Stimulated activated CD4-positive, alpha-beta T cell treated with anti-CD3 and anti-CD28 coated beads, Interleukin-2, amount 100 ng/mL, for 24 hours (primary cell): ENCODE measurements around the gene FAM131B.
"Not testable (repeated sequence)": the region's sequence is repeated elsewhere in the genome, so short reads cannot be mapped to it uniquely, and the experiment has no call there.

Experiments
- DNase-seq, 2 donors: peaks; one replicate each; pipeline ENCODE4 v3.0.0-alpha.2; 2020

Gene FAM131B

GRCh38 chr7:143362131-143363015 lies at the start of gene FAM131B:
Gene FAM131B (minus strand): TSS chr7:143362713. CDS start chr7:143362603, 110 bp downstream.
- peak; percentile 35 to 48 for DNase-seq

- DNase-seq: no peak
Measured at GRCh38 chr7:143411976-143412708, 49.6 kb upstream of the FAM131B start.

- DNase-seq: no peak
Measured at GRCh38 chr7:143410521-143411004, 48.0 kb upstream of the FAM131B start.

DNA sequence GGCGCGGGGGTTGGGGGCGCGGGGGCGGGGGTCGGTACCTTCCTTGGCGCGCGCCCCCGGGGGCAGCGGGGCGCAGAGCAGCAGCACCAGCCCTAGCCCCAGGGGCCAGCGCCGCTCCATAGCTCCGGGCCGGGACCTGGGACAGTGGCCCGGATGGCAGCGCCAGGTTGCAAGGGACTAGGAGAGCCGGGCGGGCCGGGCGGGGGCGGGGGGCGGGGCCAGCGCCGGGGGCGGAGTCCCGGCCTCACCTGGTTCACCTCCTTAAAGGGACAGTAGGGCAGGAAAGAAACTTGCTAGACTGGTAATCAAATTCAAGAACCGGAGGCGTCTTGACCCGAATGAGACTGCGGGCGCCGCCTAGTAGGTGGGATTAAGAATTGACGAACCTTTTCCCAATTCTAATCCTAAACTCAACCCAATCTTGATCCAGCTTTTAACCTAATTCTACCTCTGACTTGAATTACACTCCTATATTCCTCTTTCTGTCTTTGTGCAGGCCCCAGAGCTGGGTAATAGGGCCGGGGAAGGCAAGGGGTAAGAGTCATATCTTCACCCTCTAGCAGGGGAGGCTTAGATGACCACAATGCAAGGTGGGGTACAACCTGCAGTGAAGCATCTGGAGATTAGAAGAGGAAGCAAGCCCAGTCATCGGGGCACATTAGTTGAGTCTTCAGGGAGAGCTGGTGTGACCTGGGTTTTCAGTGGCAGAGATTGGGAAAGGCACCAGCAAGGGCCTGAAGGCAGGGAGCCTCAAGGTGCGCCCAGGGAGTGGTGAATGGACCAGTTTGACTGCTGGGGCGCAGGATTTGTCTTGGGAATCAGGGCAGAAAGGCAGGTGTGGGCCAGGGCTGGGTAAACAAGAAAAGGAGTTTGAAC lies 46.4 kb upstream of the FAM131B start, which contains the start of gene EPHA1:
Gene EPHA1 (minus strand): TSS at position 171 of the 876 bp plus-strand sequence. CDS start 51 bp downstream, at position 120.
- peak; percentile 48 to 56 for DNase-seq

DNA sequence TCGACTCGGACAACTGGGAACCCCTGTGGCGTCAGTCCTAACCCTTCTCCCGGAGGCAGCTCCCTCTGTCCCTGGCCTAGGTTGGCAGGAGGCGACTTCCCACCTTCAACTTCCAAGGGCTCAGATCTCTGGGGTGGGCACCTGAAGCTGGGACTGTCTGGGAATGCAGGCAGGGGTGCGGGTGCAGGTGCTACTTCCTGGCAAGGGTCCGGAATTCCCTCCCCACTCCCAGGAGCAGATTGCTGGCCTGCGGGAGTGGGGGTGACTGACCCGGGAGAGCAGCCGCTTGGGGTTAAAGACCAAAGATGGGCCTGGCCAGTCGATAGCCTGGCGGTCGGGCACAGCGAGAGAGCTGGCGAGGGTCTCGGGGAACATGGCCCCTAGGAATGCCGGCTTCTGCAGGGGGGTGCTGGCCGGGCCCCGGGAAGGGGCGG lies 45.8 kb upstream of the FAM131B start:
- no peak for DNase-seq

DNA sequence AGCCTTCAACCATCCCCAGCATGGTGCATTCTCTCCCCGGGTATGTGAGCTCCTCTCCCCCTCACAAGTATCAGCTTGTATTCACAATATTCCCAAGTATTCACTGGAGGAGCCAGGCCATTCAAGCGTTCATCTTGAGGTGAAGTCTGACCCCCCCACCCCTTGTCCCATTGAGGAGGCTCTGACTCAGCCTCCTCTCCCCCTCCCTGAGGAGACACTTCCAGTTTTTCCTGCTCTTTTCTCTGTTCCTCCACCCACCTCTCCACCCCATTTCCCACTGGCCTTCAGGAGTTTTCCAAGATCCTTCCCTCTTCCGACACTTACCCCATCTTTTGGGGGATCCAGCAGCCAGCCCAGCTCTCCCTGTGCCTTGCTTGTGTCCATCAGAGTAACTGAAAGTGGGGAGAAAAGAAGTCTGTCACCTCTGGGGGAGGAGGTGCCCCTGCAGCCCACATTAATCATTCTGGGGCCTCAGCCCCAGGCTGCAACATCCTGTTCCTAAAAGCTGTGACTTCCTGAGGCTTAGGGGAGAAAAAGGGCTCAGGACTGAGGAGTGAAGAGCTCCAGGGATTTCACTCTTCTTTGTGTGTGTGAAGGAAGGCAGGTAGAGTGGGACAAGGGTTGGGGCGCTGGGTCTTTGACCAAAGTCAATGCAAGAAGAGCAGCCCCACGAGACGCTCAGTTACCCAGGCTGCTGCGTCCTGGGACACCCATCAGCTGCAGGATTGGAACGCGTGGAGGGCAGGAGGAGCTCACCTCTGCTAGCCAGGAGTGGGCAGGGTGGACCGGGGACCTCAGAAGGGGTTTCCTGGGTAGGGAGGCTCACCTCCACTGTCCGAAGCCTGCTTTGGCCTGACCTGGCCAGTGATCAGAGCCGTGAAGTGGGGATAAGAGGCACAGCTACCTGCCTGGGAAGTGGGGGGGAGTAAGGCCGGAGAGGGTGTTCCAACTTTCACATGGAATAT lies 45.1 kb upstream of the FAM131B start:
- peak in 1 of 2 donors; percentile 33 for DNase-seq

DNA sequence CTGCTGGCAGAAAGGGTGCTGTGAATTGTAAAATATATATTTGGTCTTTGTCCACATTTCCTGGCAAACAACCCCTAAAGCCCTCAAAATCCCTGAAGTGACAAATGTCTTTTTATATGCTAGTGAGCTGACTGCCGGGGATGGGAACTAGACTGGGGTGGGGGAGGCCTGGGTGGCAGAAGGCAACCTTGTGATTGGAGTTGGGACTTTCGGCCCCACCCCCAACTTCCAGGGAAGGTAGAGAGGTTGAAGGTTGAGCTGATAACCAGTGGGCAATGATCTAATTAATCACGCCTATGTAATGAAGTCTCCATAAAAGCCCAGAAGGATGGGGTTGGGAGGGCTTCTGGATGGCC lies 43.5 kb upstream of the FAM131B start:
- DNase-seq: no peak

DNA sequence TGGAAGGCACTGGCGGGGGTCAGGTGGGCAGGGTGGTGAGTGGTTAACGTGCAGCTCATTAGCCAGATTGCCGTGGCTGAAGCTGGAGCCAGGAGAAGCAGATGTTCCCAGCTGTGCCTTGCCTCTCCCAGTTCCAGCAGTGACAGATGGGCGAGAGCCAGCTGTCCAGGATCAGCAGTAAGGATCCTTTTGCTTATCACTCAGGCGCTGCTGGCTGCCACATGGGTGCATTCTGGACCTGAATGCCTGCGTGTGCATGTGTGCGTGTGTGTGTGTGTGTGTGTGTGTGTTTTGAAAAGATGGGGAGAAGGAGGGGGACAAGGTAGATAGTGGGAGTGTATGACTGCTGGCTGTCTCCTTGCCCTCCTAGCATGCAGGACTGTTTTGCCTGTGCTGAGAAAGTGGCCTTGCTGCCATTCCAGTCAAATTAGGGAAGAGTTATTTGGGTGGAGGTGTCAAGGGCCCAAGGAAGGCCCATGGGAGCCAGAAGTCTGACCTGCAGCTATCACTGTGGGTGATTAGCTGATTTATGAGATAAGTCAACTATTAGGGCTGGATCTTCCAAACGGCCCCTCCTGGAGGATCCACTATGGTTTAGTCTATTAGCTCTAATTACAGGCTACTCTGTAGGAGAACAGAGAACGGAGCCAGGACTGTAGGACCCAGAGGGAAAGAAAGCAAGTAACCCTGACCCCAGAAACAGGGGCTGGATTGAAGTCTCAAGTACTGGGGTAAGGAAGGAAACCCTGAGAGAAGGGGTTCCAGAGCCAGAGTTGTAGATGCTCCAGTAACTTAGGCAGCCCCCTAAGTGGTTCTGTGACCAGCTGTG lies 42.9 kb upstream of the FAM131B start:
- no peak for DNase-seq

GRCh38 chr7:143402233-143402632 lies 39.7 kb upstream of the FAM131B start:
- not testable (repeated sequence) for DNase-seq

- no peak for DNase-seq
Measured at GRCh38 chr7:143401265-143401664, 38.8 kb upstream of the FAM131B start.

DNA sequence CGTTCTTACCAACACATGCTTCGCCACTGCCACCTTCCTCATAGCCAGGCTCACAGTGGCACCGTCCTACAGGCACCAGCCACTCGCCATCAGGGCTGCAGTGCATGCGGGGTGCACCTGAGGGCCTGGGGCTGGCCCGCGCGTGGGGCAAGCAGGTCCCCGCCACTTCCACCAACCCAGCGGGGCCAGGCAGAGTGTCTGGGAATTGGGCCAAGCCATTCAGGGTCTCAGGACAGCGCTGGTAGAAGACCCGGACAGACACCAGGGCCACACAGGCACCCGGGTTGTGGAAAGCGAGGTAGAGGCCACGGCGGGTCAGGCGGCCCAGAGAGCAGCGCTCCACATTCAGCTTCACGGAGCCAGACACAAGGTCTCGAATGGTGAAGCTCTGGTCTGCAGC lies 37.1 kb upstream of the FAM131B start:
- no peak for DNase-seq

GRCh38 chr7:143399151-143399550 lies 36.6 kb upstream of the FAM131B start:
- no peak for DNase-seq

DNA sequence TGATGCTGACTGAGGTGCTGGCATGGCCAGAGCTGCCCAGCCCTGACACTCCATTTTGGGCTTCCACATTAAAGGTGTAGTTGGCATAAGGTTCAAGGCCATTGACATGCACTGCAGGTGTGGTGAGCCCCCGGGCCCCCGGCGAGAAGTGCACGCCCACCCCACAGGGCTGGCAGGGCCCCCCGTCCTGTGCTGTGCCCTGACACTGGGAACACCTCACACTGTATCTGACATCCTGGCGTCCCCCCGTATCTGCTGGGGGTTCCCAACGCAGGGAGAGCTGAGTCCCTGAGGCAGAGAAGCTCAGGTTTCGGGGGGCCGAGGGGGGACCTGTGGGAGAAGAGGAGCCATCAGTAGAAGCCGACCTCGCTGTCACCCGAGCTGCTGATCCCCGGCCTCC lies 36.1 kb upstream of the FAM131B start:
- no peak for DNase-seq

DNA sequence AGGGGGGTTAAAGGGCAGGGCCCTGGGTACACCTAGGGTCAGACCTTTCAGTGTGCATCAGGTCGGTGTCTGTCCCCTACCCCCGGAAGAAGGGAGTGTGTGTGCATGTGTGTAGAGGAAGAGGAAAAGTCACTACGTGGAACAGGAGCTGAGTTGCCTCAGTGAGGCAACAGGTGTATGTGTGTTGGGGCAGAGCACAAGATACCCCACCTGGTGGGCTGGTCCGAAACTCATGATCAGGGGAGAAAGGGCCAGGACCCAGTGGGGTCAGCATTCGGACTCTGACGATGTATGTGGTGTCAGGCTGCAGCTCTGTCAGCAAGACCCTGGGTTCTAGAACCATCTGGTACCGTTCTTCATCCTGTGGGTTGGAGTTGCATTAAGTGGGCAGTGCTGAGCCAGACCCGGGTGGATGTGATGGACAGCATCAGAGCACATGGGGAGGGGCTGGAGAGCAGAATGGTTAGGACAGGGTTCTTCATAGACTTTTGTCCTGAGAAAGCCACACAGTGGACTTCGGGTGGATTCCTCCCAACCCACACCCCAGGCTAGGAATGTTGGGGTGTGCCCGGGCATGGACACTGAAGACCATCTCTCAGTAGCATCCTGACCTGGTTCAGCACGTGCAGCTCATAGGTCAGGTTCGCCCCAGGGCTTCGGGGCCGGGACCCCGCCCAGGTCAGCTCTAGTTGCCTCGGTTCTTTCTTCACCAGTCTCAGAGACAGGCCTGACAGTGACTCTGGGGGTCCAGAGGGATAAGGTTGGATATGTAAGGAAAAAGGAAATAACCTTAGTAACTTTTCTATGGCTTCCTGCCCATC lies 35.4 kb upstream of the FAM131B start:
- no peak for DNase-seq

DNA sequence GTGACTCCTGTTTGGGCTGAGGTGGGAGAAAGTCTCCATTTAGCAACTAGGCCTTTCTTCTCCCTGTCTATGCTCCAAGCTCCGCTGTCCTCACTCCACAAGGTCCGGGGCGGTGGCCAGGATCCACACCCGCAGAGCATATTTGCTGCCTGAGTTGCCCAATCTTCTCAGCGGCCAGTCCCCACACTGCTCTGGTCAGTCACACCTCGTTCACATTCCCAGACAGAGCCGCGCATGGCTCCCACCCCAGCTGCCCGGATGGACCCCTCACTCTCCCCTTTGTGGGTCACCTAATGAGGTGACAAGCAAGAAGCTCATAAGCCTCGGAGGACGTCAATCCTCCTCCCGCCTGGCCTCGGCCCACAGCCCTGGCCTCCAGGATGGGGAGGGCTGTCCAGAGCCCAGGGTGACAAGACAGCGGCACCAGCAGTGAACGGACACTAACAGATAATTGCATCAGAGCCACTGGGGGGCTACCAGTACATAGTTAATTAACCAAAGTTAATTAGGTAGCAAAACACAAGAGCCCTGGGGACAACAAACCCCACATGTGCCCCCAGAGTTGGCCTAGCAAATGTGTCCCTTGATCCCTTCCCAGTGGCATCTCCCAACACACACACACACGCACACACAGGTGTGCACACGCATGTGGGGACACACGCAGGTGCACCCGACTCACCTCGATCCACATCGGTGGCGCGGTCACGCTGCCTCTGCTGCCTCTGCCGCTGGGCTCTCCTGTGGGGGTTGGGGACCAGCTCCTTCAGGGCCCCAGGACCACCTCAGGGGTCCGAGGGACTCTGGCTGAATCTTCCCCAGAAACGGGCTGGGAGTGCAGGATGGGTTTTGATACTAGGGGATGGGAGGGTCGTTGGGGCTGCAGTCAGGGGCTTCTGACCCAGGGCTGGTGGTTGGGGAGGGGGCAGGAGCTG lies 34.4 kb upstream of the FAM131B start:
- no peak for DNase-seq

DNA sequence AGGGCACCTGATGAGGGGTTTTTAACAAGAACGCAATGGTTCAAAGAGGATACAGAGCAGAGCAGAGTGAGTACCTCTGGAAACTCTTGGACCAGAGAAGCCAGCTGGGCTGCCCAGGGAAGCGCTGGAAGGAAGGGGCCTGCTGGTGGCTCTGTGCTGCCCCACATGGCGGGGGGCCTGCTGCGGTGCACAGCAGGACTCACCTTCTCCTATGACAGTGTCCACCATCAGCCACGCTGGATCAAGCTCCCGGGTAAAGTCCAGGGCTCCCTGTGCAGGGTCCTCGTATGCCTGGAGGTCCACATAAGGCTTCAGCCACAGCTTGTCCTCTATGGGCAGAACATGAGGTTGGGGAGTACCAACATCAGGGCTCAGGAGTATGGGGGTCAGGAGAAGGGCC lies 33.7 kb upstream of the FAM131B start:
- no peak for DNase-seq

GRCh38 chr7:143395187-143396149 lies 33.0 kb upstream of the FAM131B start:
- DNase-seq: no peak
